ENCODE data around the gene PRRC2B.

The PRRC2B gene

GRCh38 chr9:131524665-131525315 lies 130.9 kb downstream of the PRRC2B start:
- 0 out of 2 replicates have a peak, but pooled peaks cover under 1% of the 10 kb centered on the region for H3K4me1 ChIP-seq (ENCODE audit: low read length)
- H2AFZ ChIP-seq (ENCODE audit: low read depth, low read length) = no peak overlapping the region
- peaks cover 32% of the 10 kb centered on the region for H3K36me3 ChIP-seq (replicated peaks; ENCODE audit: low read depth, low read length)
- no peak overlapping the region for H3K4me3 ChIP-seq (ENCODE audit: low read length)
- H3K79me2 ChIP-seq (ENCODE audit: low read length) = peaks cover 2% of the 10 kb centered on the region
- no peak overlapping the region for H3K9ac ChIP-seq (ENCODE audit: low read length)
- H3K9me3 ChIP-seq (ENCODE audit: insufficient read depth, low read length) = no peaks in the 10 kb centered on the region
- no peak overlapping the region for H3K27ac ChIP-seq (ENCODE audit: low read length)
- no peaks in the 10 kb centered on the region for H4K20me1 ChIP-seq (ENCODE audit: insufficient read depth, low read length)
- no peak for TF ChIP-seq EZH2phosphoT487 (IDR thresholded peaks at IDR 0.05; ENCODE audit: low read depth)
- TF ChIP-seq, protein P1, sequence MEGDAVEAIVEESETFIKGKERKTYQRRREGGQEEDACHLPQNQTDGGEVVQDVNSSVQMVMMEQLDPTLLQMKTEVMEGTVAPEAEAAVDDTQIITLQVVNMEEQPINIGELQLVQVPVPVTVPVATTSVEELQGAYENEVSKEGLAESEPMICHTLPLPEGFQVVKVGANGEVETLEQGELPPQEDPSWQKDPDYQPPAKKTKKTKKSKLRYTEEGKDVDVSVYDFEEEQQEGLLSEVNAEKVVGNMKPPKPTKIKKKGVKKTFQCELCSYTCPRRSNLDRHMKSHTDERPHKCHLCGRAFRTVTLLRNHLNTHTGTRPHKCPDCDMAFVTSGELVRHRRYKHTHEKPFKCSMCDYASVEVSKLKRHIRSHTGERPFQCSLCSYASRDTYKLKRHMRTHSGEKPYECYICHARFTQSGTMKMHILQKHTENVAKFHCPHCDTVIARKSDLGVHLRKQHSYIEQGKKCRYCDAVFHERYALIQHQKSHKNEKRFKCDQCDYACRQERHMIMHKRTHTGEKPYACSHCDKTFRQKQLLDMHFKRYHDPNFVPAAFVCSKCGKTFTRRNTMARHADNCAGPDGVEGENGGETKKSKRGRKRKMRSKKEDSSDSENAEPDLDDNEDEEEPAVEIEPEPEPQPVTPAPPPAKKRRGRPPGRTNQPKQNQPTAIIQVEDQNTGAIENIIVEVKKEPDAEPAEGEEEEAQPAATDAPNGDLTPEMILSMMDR (IDR thresholded peaks at IDR 0.05; ENCODE audit: low read depth, low read length) = no peak
- no peak overlapping the region for H3K4me2 ChIP-seq (ENCODE audit: low read length)
- no peaks in the 10 kb centered on the region for H3K27me3 ChIP-seq (ENCODE audit: low read depth, low read length)

- Histone ChIP-seq H4K20me1 (ENCODE audit: insufficient read depth, low read length) (no peaks in the 10 kb centered on the region), H3K9ac (ENCODE audit: low read length) (no peak overlapping the region), H3K9me3 (ENCODE audit: insufficient read depth, low read length) (no peaks in the 10 kb centered on the region), H3K27me3 (ENCODE audit: low read depth, low read length) (no peaks in the 10 kb centered on the region), H3K4me3 (ENCODE audit: low read length) (no peak overlapping the region), H3K4me1 (ENCODE audit: low read length) (peaks cover 7% of the 10 kb centered on the region; the same call in 1 of the 2 replicates), H3K36me3 (replicated peaks; ENCODE audit: low read depth, low read length) (peaks cover 30% of the 10 kb centered on the region), H2AFZ (ENCODE audit: low read depth, low read length) (no peak overlapping the region), H3K4me2 (ENCODE audit: low read length) (no peak overlapping the region), H3K79me2 (ENCODE audit: low read length) (peaks cover 13% of the 10 kb centered on the region), H3K27ac (ENCODE audit: low read length) (no peak overlapping the region)
- TF ChIP-seq, protein P1 (IDR thresholded peaks at IDR 0.05; ENCODE audit: low read depth, low read length) = no peak
- TF ChIP-seq EZH2phosphoT487 (IDR thresholded peaks at IDR 0.05; ENCODE audit: low read depth) = no peak
Observed at GRCh38 chr9:131525643-131526565, 132.0 kb downstream of the PRRC2B start.

DNA sequence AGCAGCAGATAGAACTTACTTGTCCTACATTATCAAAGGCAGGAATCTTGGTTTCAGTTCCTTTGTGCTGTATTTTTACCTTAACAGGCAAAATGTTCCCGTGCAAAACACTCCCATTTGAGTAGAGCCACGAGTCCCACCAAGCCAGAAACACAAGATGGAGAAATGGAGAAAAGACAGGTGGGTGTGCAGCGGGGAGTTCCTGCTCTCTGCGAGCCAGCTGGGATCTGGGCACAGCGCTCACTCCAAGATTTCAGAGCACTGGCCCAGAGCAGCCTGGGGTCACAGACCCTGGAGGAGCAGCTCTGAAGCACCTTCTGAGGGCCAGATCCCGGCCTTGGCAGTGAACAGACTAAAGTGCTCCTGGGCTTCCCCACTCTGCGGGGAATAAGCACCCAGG lies 134.3 kb downstream of the PRRC2B start:
- H2AFZ ChIP-seq (ENCODE audit: low read depth, low read length) = no peak overlapping the region
- H3K27me3 ChIP-seq (ENCODE audit: low read depth, low read length) = no peaks in the 10 kb centered on the region
- H4K20me1 ChIP-seq (ENCODE audit: insufficient read depth, low read length) = no peaks in the 10 kb centered on the region
- no peaks in the 10 kb centered on the region for H3K9me3 ChIP-seq (ENCODE audit: insufficient read depth, low read length)
- peaks cover 30% of the 10 kb centered on the region for H3K36me3 ChIP-seq (replicated peaks; ENCODE audit: low read depth, low read length)
- no peak overlapping the region for H3K9ac ChIP-seq (ENCODE audit: low read length)
- H3K4me1 ChIP-seq (ENCODE audit: low read length) = peaks cover 10% of the 10 kb centered on the region; the same call in 1 of the 2 replicates
- H3K4me3 ChIP-seq (ENCODE audit: low read length) = no peak overlapping the region
- TF ChIP-seq EZH2phosphoT487 (IDR thresholded peaks at IDR 0.05; ENCODE audit: low read depth) = no peak
- TF ChIP-seq, protein P1 (IDR thresholded peaks at IDR 0.05; ENCODE audit: low read depth, low read length) = no peak
- H3K27ac ChIP-seq (ENCODE audit: low read length) = no peak overlapping the region
- H3K79me2 ChIP-seq (ENCODE audit: low read length) = peaks cover 13% of the 10 kb centered on the region
- H3K4me2 ChIP-seq (ENCODE audit: low read length) = no peak overlapping the region

DNA sequence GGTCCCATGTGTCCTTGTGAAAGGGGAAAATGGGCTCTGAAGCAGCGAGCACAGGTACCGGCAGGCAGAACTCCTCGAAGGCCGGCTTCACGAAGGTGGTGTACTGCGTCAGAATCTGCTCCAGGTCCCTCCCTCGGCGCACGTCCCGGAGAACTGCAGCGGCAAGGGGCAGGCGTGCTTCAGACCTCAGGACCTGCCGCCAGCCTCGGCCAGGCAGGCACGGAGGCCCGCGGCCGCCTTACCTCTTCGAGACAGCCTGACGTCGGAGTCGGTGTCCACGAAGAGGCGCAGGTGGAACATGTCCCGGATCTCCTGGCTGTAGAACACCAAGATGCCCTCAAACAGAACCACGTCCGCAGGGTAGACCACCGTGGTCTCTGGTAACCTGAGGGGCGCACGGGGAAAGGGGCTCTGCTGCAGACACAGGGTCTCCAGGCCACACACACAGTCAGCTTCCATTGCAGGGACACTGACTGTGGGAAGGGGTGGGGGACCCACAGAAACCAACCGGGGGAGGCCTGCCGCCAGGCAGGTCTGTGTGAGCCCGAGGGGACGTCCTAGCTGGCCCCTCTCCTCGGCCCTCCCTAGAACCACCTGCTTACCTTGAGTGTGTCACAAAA lies 135.1 kb downstream of the PRRC2B start:
- H3K36me3 ChIP-seq (replicated peaks; ENCODE audit: low read depth, low read length) = peaks cover 23% of the 10 kb centered on the region
- no peak overlapping the region for H3K4me2 ChIP-seq (ENCODE audit: low read length)
- H3K4me3 ChIP-seq (ENCODE audit: low read length) = no peak overlapping the region
- H3K79me2 ChIP-seq (ENCODE audit: low read length) = peaks cover 13% of the 10 kb centered on the region
- H3K9me3 ChIP-seq (ENCODE audit: insufficient read depth, low read length) = no peaks in the 10 kb centered on the region
- no peak overlapping the region for H3K9ac ChIP-seq (ENCODE audit: low read length)
- H3K27ac ChIP-seq (ENCODE audit: low read length) = no peak overlapping the region
- H3K4me1 ChIP-seq (ENCODE audit: low read length) = peaks cover 10% of the 10 kb centered on the region; the same call in 1 of the 2 replicates
- H4K20me1 ChIP-seq (ENCODE audit: insufficient read depth, low read length) = no peaks in the 10 kb centered on the region
- no peak for TF ChIP-seq EZH2phosphoT487 (IDR thresholded peaks at IDR 0.05; ENCODE audit: low read depth)
- TF ChIP-seq, protein P1 (IDR thresholded peaks at IDR 0.05; ENCODE audit: low read depth, low read length) = no peak
- no peaks in the 10 kb centered on the region for H3K27me3 ChIP-seq (ENCODE audit: low read depth, low read length)
- H2AFZ ChIP-seq (ENCODE audit: low read depth, low read length) = no peak overlapping the region
